Measurements from ENCODE around the gene EIF6.

The EIF6 gene

GRCh38 chr20:35312318-35312717 is 27.7 kb upstream of the EIF6 start:
- DNase-seq (ENCODE audit: low read depth): no peak

DNA sequence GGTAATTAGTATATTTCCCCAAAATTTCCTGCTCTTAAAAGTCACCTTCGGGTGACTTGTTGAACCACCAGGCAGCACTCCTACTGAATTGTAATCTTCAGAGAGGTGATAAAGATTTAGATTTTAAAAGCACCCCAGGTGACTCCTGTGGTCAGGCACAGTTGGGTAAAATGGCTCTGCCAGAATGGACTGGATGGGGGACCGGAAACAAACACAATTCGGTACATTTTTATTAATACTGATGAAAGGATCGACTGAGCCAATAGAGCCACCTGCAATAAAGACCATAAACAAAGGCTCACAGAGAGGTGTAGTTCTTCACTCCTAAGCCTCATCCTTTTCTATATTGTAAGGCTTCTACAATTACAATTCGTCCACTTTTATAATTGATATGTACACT is 27.2 kb upstream of the EIF6 start:
- DNase-seq (ENCODE audit: low read depth): no peak

DNA sequence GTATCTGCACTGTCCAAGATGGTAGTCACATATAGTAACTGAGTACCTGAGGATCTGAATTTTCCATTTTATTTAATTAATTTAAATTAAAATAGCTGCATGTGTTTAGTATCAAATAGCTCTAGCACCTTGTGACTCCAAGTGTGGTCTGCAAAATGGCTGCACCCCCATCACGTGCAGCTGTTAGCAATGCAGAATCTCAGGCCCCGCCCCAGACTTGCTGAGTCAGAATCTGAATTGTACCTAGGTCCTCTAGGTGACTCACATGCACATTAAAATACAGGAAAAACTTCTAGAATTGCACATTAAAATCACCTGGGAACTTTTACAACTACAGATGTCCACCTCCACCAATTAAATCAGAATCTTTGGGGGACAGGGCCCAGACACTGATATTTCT is 26.8 kb upstream of the EIF6 start:
- DNase-seq (ENCODE audit: low read depth): no peak

DNA sequence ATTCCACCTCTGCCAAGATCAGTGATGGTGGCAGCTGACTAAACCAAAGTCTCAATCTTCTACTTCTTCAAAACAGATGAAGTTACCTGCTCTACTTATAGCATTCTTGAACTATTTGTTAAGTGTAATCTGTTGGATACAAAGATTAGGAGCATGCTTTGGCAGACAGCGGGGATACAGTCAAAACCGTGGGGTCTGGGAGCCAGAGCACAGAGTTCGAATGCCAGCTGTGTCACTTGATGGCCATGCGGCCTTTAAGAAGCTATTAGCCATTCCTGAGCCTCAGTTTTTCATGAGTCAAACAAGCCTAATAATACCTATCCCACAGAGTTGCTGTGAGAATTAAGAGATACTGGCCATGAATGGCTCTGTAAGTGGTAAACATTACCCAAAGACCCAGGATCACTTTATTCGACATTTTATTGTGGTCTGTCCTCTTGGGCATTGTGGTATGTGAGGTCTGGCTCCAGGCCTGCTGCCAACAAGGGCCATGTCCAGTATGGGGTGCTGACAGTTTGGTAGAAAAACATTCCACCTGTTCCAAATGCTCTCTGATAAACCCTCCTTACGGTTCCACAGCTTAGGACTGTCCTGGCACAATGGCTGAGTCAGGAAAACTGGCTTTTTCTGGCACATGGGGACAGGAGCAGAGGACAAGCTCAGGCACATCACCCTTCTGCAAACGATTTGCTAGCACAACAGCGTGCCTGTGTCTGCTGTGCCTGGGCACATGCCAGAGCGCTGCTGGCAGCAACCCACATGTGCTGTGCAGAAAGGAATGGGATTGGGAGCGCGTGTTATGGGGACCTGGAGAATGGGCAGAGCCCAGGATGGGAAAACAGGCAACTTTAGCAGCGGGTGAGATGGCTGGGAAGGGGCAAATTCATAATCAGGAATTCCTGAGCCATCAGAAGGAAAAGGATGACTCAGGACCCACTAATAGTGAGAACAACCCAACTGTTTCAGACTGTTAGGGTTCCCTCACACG is 23.4 kb upstream of the EIF6 start:
- DNase-seq (ENCODE audit: low read depth): no peak

GRCh38 chr20:35306931-35307517 is 22.5 kb upstream of the EIF6 start:
- DNase-seq (ENCODE audit: low read depth): no peak

DNA sequence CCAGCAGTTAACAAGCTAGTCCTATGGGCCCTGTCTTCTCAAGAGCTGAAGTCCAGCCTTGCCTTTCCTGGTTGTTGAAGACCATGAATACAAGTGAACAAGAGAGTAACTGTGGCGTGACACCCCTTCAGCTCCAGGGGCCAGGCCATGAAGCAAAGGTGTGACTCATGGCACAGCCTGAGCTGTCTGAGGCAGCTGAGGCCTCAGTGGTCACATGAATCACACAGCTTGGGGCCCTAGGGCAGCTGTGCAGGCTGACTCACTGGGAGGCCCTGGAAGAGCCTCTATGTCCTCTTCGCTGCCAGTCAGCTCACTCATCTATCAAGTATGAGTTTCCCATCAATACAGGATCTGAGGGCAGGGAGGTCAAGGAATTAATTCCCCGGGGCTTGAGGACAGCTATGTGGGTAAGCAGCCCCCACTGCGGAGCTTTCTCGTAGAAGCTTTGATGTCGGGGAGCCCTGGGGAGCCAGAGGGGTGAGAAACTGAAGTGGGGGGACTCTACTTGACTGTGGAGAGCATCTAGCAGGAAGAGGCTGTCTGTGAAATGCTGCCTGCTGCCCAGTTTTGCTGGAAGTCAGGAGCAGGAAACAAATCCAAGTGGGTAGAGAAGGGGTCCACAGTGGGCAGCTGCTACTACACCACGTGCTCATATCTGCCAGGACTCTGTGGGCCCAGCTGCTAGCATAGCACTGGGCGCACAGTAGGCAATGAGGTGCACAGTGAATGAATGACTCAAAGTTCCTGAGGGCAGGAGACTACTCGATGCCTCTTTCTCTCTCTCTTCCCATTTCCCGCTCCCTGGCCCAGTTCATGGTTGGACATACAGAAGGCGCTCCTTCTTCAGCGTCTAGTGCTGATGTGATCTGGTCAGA is 21.3 kb upstream of the EIF6 start:
- DNase-seq (ENCODE audit: low read depth): peak; percentile 43

DNA sequence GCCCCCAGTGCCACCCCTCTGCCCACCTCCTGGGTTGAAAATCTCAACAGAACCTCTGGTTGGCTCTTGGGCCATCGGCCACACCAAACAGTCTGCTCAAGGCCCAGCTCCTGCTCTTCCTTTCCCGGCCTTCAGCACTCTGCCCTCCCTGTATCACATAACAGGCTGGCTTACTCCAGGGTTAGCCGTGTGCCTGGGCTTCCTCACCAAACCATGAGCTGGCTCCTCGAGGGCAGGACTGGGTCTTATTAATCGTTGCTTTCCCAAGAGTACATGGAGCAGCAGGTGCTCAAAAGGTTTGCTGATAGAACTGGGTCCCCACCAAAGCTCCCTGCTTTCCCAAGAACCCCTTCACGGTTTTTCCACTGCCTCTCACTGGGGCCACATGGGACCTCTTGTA is 20.4 kb upstream of the EIF6 start:
- DNase-seq (ENCODE audit: low read depth): no peak

GRCh38 chr20:35303735-35304491 is 19.3 kb upstream of the EIF6 start:
- peak; percentile 78 for DNase-seq (ENCODE audit: low read depth)

GRCh38 chr20:35303382-35303734 is 18.8 kb upstream of the EIF6 start:
- DNase-seq (ENCODE audit: low read depth): no peak

GRCh38 chr20:35302421-35303335 is 18.1 kb upstream of the EIF6 start:
- no peak for DNase-seq (ENCODE audit: low read depth)

DNA sequence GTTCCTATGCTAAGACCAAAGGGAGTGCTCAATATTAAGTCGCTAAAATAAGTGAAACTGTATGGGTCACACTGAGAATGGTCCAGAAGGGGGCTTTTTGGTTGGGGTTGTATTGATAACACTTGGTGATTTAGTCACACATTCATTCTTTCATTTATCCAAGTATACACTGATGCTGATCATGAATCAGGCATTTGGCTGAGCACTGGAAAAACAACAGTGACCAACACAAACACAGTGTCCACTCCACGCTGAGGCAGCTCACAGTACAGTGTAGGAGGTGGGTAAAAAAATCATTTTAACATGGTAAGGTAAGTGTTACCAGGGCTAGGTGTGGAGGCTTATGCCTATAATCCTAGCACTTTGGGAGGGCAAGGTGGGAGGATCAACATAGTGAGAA is 16.9 kb upstream of the EIF6 start:
- no peak for DNase-seq (ENCODE audit: low read depth)

DNA sequence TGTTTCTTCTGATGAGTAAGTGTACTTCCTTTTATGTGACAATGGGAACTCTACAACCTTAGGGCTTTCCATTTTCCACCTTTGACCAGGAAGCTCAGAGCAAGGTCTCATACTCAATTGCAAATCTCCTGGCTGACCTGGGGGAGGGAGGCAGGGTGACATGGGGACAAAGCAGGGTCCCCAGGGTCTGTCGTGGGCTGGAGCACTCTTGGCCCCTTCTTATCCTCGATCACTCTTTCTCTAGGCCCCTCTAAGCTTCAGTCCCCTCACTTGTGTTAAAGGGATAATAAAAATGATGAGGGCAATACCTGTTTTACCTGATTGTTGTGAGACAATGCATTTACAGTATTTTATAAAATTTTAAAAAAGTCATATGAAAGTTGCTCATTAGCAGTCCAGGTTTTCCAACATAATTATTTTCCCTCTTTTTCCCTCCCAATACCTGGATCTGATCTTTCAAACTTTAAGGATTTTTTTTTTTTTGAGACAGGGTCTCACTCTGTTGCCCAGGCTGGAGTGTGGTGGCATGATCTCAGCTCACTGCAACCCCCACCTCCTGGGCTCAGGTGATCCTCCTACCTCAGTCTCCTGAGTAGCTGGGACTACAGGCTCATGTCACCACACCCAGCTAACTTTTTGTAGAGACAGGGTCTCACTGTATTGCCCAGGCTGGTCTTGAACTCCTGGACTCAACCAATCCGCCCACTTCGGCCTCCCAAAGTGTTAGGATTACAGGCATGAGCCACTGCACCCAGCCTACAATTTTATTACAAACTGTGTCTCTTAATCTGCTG is 16.1 kb upstream of the EIF6 start:
- no peak for DNase-seq (ENCODE audit: low read depth)

DNA sequence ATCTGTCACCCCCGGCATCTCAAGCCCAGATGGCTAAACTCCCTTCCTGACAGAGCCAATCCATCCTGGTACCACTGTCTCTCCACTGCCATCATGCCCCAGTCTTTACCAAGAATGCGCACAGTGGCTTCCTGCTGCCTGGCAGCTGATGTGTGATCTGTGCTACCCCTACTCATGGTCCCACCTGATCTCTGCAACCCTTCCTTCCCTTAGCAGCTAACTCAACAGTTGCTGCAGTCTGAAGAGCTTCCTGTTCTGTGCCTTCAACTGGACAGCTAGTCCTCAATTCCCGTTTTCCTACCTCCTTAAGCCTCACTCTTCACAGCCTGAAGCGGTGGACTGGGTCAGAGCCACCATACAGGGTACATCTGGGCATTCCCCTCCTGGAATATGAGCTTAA is 15.2 kb upstream of the EIF6 start:
- no peak for DNase-seq (ENCODE audit: low read depth)

DNA sequence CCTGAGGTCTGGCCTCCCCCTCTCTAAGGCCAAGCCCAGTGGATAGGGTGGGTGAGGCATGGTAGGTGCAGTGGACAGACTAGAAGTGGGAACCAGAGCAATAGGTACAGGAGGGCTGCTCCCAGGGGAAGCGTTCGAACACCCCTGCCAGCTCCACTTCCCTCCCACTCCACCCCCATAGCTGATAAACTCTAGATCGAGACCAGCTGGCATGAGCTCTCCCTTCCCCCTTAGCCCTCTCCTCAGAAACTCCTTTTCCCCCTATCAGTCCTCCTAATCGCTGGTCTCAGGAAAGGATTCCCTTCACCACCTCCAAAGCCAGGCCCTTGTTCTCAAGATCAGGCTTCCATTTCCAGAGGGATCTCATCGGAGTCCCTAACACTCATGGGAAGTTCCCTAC is 13.7 kb upstream of the EIF6 start:
- DNase-seq (ENCODE audit: low read depth): no peak

GRCh38 chr20:35297740-35298139 is 13.2 kb upstream of the EIF6 start:
- DNase-seq (ENCODE audit: low read depth): no peak

GRCh38 chr20:35297155-35297554 is 12.6 kb upstream of the EIF6 start:
- no peak for DNase-seq (ENCODE audit: low read depth)

- no peak for DNase-seq (ENCODE audit: low read depth)
These were observed 11.6 kb upstream of the EIF6 start for GRCh38 chr20:35296101-35296554.

DNA sequence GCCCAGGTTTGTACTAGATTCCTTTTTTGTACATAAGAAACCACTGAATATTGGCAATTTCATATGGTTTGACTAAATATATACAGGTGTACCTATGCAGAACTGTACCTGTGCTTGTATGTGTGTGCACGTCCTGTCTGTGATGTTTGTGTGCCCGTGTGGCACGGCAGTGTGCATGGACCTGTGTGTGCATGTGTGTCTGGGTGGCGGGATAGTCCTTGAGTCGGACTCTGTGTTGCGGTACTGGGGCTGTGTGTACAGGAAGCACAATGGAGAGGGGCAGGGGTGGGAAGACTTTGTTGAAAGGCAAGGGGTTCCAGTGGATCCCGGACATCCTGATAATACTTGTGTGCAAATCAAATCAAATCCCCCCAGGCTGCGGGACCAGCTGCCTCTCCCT is 11.1 kb upstream of the EIF6 start:
- no peak for DNase-seq (ENCODE audit: low read depth)

GRCh38 chr20:35295058-35295457 is 10.5 kb upstream of the EIF6 start:
- no peak for DNase-seq (ENCODE audit: low read depth)

GRCh38 chr20:35294293-35294685 is 9.7 kb upstream of the EIF6 start:
- no peak for DNase-seq (ENCODE audit: low read depth)

All from activated gamma-delta T cell treated with anti-CD3 and anti-CD28 coated beads, Interleukin-2, amount 50 U/mL, for 16 hours (primary cell).